Measurements from ENCODE around the gene ACVR1B. TPM values are rescaled to one million over a fixed set of nuclear protein-coding genes. Genes with fewer than 3 reads are reported as not detected.

ACVR1B gene
- total and polyA plus RNA-seq, 9 of the 15 experiments (the other 6 are each of a cell fraction or from before 2014, with no cell fraction given) = 0.97 to 15.1 (median 6.8) TPM

- TF ChIP-seq THAP12 (CRISPR knock-in tag; IDR thresholded peaks at IDR 0.05) (no peak), NR2F6 (CRISPR knock-in tag; IDR thresholded peaks at IDR 0.05) (no peak), HOXB6 (CRISPR knock-in tag; IDR thresholded peaks at IDR 0.05; ENCODE audit: borderline replicate concordance) (no peak), ZKSCAN8 (CRISPR knock-in tag; IDR thresholded peaks at IDR 0.05) (0 out of 2 replicates have a peak, but pooled peaks have one; percentile 1), MLX (CRISPR knock-in tag; conservative IDR thresholded peaks at IDR 0.05) (no peak), CSDE1 (IDR thresholded peaks at IDR 0.05) (0 out of 4 replicates have a peak, but pooled peaks of 1 of the 2 experiments have one; percentile 7), PYGO2 (tag; IDR thresholded peaks at IDR 0.05) (no peak), ATF7 (IDR thresholded peaks at IDR 0.05) (no peak), ZBTB2 (IDR thresholded peaks at IDR 0.05) (no peak), SMARCA4 (IDR thresholded peaks at IDR 0.05) (no peak), ELK1 (CRISPR knock-in tag; IDR thresholded peaks at IDR 0.05) (no peak), CEBPG (CRISPR knock-in tag; IDR thresholded peaks at IDR 0.05) (no peak), CEBPG (tag; conservative IDR thresholded peaks at IDR 0.05 in 1 of 2, IDR thresholded peaks at IDR 0.05 in 1 of 2) (peak in 1 of 2 experiments; percentile 34; a peak in 1 of 4 replicates), TEAD2 (tag; IDR thresholded peaks at IDR 0.05) (no peak), ZNF311 (CRISPR knock-in tag; IDR thresholded peaks at IDR 0.05) (0 out of 2 replicates have a peak, but pooled peaks have one; percentile 22)
Observed at GRCh38 chr12:51972422-51972812, 20.9 kb downstream of the ACVR1B start (continued).
